Tibial nerve (tissue), 4 donors: ENCODE measurements around the gene USP22.

Experiments
- CTCF ChIP-seq, 5 experiments: fragments of 200-600 bp in 3 of 5; fragments of 450-650 bp in 2 of 5; sonication (generic) in 3 of 5; IDR thresholded peaks; one replicate each; pipeline ENCODE4 v1.5.1; 2016 to 2019; ENCODE audit warnings: antibody characterized with exemption in 5 of 5, mild to moderate bottlenecking in 3 of 5, moderate library complexity in 2 of 5
- EP300 ChIP-seq, 2 donors: sonication (generic); formaldehyde crosslinking; IDR thresholded peaks; one replicate each; pipeline ENCODE4 v1.6.1; 2017; ENCODE audit warnings: antibody characterized with exemption in 2 of 2, mild to moderate bottlenecking in 1 of 2

GRCh38 chr17:21008992-21009671 lies 33.7 kb downstream of the USP22 start:
- TF ChIP-seq CTCF (IDR thresholded peaks at IDR 0.05): no peak
- no peak for TF ChIP-seq EP300 (IDR thresholded peaks at IDR 0.05)
